ENCODE data around the gene NAALADL1. TPM values are rescaled to one million over a fixed set of nuclear protein-coding genes. Genes with fewer than 3 reads are reported as not detected.

NAALADL1 gene
- total RNA-seq, 1 donor from 2014 or later, result 11.5 TPM

DNA sequence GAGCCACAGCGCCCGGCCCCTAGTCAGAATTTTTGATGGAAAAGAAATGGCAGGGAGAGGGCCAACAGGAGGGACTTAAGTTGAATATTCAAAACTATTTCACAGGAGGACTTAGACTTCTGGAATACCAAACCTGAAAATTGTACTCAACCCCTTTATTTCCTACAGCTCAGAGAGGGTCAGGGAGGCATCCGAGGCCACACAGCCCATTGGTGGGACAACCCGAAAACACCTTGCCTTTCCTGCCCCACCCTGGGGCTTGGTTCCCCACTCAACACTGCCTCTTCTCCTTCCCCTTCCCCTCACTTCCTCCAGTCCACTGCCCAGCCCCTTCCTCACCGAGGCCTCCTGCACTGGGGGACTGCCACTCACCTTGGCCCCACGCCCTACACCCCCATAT is 1.4 kb downstream of the NAALADL1 start:
- no peak for DNase-seq (ENCODE audit: low spot score)
- Mint-ChIP-seq H3K27me3 (ENCODE audit: insufficient read depth) (peaks cover 6% of the 10 kb centered on the region), H3K4me3 (no peak overlapping the region), H3K27ac (no peak overlapping the region), H3K36me3 (ENCODE audit: low read depth) (no peaks in the 10 kb centered on the region), H3K4me1 (ENCODE audit: low read depth) (peaks cover 28% of the 10 kb centered on the region), H3K9me3 (no peaks in the 10 kb centered on the region)
- intact Hi-C loops (cut with micrococcal nuclease), result no loop called here

DNA sequence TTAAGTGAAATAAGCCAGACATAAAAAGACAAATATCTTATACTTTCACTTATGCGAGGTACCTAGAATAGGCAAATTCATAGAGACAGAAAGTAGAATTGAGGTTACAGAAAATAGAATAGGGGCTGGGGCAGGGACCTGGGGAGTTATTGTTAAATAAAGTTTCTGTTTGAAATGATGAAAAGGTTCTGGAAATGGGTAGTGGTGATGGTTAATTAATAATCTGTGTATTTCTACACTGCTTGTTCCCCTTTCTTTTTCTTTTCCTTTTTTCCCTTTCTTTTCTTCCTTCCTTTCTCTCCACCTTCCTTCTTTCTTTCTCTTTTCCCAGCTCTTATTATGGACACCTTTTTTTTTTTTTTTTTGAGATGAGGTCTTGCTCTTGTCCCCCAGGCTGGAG is 2.8 kb downstream of the NAALADL1 start:
- Mint-ChIP-seq H3K9me3 (no peaks in the 10 kb centered on the region), H3K4me3 (no peak overlapping the region), H3K27me3 (ENCODE audit: insufficient read depth) (peaks cover 6% of the 10 kb centered on the region), H3K36me3 (ENCODE audit: low read depth) (no peaks in the 10 kb centered on the region), H3K4me1 (ENCODE audit: low read depth) (peaks cover 21% of the 10 kb centered on the region), H3K27ac (no peak overlapping the region)
- no peak for DNase-seq (ENCODE audit: low spot score)
- intact Hi-C loops (cut with micrococcal nuclease), result no loop called here

DNA sequence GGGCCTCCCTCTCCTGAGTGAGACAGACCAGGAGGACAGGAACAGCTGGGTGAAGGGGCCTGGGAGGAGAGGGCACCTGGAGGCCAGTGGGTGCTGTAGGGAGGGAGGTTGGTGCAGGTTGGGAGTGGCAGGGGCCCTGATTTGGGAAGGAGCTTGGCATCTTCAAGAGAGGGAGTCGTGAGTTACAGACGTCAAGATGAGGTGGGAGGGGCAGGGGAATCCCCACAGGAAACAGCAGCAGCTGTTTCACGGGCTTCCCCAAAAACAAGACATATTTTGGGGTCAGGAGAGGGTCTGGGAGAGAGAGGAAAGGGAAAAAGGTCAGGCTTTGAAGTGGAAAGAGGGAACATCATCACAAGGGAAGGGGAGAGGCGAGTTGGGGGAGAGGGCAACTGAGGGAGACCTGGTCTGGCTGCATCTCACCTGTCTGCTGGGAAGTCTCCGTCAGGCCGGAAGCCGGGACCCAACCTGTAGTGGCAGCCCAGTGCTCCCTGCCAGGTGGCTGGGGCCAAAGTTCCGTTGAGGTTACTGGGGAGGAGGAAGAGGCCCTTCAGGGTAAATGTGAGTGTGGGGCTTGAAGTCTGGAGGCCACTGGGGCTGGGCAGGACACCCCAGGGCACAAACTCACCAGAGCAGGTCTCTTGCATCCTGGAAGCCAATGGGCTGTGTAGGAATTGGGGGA is 4.4 kb downstream of the NAALADL1 start:
- intact Hi-C loops (cut with micrococcal nuclease), result no loop called here
- Mint-ChIP-seq H3K4me3 (no peak overlapping the region), H3K9me3 (no peaks in the 10 kb centered on the region), H3K27ac (peak overlapping the region; percentile 88), H3K36me3 (ENCODE audit: low read depth) (no peaks in the 10 kb centered on the region), H3K27me3 (ENCODE audit: insufficient read depth) (peaks cover 1% of the 10 kb centered on the region), H3K4me1 (ENCODE audit: low read depth) (peaks cover 14% of the 10 kb centered on the region)
- DNase-seq (ENCODE audit: low spot score), result no peak

DNA sequence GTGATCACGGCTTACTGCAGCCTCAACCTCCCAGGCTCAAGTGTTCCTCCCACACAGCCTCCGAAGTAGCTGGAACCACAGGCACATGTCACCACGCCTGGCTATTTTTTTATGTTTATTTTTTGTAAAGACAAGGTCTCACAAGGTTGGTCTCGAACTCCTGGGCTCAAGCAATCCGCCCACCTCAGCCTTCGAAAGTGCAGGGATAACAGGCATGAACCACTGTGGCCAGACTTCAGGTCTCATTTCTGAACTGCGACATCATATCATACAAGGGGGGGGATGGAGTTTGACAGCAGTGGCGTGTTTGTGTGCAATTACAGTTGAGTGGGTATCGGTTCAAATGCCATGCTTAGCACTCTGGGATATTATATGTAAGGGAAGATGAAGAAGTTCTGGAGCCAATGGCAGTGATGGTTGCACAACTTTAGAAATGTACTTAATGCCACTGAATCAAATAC is 6.9 kb downstream of the NAALADL1 start:
- Mint-ChIP-seq H3K9me3 (no peaks in the 10 kb centered on the region), H3K27me3 (ENCODE audit: insufficient read depth) (peaks cover 1% of the 10 kb centered on the region), H3K36me3 (ENCODE audit: low read depth) (peaks cover 2% of the 10 kb centered on the region), H3K4me3 (no peak overlapping the region), H3K4me1 (ENCODE audit: low read depth) (peaks cover 22% of the 10 kb centered on the region), H3K27ac (no peak overlapping the region)
- no peak for DNase-seq (ENCODE audit: low spot score)
- intact Hi-C loops (cut with micrococcal nuclease), result no loop called here

DNA sequence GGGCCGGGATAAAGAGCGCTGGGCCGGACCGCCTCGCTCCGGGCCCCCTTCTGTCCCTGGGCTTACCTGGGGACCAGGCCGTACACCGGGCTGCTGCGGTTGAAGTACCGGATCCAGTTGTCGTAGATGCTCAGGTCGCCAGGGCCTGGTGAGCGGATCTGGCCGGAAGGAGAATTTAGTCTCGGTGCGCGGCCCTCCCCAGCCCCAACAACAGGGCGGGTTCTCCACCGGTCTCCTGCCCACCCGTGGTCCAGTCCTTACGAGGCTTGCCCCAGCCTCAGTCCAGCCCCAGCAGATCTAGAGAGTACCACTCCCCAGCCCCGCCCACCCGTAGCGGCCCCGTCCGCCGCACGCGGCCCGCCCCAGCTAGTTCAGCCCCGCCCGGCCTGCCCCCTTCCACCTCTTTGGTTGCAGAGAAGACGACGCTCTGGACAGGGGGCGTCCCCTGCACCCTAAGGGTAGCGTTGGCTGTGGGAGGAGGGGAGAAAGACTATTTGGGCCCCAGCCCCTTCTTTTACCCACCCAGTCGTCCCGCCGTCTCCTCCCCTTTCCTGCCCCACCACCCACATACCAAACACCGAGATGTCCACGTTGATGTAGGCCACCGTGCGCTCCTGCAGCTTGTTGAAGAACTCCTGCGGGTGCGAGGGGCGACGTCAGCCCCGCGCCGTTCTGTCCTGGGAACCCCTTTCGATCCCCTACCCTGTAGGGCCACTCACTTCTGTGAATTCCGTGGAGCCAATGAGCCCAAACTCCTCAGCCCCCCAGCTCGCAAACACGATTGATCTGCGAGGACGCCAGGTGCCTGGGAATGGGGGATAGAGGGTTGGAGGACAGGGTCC is 10.6 kb downstream of the NAALADL1 start:
- Mint-ChIP-seq H3K4me3 (peak overlapping the region; percentile 81), H3K36me3 (ENCODE audit: low read depth) (peaks cover 12% of the 10 kb centered on the region), H3K27me3 (ENCODE audit: insufficient read depth) (peaks cover 1% of the 10 kb centered on the region), H3K4me1 (ENCODE audit: low read depth) (peaks cover 20% of the 10 kb centered on the region), H3K9me3 (no peaks in the 10 kb centered on the region), H3K27ac (peak overlapping the region; percentile 80)
- intact Hi-C loops (cut with micrococcal nuclease), result no loop called here
- no peak for DNase-seq (ENCODE audit: low spot score)

DNA sequence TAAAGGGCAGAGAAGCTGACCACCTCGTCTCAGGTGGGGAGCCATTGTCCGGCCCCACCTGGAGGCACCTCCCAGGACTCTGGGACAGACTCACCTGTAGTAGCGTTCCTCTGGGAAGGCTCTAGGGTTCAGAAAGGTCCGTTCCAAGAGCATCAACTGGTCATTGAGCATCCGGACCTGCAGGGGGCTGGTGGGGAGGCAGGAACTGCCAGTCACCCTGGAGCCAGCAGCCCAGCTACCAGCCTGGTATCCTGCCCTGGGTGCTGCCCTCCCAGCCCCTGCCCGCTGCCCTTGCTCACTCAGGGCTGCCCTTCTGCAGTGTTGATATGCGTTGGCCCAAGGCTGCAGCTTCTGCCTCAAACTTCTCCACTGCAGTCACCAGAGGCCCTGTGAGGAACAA is 12.6 kb downstream of the NAALADL1 start:
- no peaks in the 10 kb centered on the region for H3K9me3 Mint-ChIP-seq
- peaks cover 12% of the 10 kb centered on the region for H3K36me3 Mint-ChIP-seq (ENCODE audit: low read depth)
- peaks cover 26% of the 10 kb centered on the region for H3K4me1 Mint-ChIP-seq (ENCODE audit: low read depth)
- no peak for DNase-seq (ENCODE audit: low spot score)
- intact Hi-C loops (cut with micrococcal nuclease), result no loop called here
- H3K4me3 Mint-ChIP-seq, result no peak overlapping the region
- no peak overlapping the region for H3K27ac Mint-ChIP-seq
- H3K27me3 Mint-ChIP-seq (ENCODE audit: insufficient read depth), result no peaks in the 10 kb centered on the region

DNA sequence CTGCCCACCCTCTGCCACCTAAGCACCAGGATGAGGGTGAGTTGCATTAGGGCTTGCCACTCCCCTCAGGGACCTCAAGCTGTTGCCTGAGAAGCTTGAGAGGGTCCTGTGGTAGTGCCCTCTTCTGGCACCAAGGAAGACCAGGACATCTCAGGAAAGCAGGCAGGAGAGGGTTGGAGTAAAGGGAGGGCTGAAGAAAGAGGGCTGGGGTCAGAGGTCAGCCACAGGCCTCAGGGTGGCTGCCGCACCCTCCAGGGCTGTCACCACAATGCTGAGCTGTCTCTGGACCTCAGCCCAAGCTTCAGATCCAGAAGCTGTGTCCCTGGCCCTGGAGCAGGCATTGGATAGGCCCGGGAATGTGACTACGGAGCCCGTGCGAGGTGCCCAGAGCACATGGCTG is 13.3 kb downstream of the NAALADL1 start:
- intact Hi-C loops (cut with micrococcal nuclease), result no loop called here
- H3K27ac Mint-ChIP-seq, result no peak overlapping the region
- peaks cover 12% of the 10 kb centered on the region for H3K36me3 Mint-ChIP-seq (ENCODE audit: low read depth)
- DNase-seq (ENCODE audit: low spot score), result no peak
- H3K4me1 Mint-ChIP-seq (ENCODE audit: low read depth), result peaks cover 31% of the 10 kb centered on the region
- H3K9me3 Mint-ChIP-seq, result no peaks in the 10 kb centered on the region
- no peaks in the 10 kb centered on the region for H3K27me3 Mint-ChIP-seq (ENCODE audit: insufficient read depth)
- H3K4me3 Mint-ChIP-seq, result no peak overlapping the region

DNA sequence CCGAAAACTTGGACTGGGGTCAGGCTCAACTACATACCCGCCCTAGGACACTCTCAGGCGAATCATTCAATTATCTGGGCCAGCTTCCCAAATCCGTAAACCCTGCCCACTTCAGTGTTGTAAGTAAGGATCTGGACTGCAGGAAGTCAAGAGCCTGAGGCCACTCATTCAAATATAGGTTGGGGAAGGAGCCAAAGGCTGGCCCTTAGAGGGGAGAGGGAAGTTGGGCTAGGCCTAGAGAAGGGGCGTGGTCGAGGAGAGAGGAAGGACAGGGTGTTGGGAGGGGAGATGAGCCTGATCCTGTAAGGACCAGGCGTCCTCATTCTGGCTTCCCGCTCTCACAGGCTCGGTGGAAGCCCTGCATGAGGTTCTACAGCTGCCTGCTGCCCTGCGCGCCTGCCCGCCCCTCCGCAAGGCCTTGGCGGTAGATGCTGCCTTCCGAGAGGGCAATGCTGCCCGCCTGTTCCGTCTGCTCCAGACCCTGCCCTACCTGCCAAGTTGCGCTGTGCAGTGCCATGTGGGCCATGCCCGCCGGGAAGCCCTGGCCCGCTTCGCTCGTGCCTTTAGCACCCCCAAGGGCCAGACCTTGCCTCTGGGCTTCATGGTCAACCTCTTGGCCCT is 14.4 kb downstream of the NAALADL1 start:
- Mint-ChIP-seq H3K36me3 (ENCODE audit: low read depth) (peaks cover 15% of the 10 kb centered on the region), H3K9me3 (no peaks in the 10 kb centered on the region), H3K4me3 (no peak overlapping the region), H3K4me1 (ENCODE audit: low read depth) (peaks cover 31% of the 10 kb centered on the region), H3K27me3 (ENCODE audit: insufficient read depth) (no peaks in the 10 kb centered on the region), H3K27ac (no peak overlapping the region)
- intact Hi-C loops (cut with micrococcal nuclease), result loop anchor here (5.0 kb wide), 1 partner anchor 528 kb away; the partner anchor contains the start of genes FAM89B and ZNRD2
- DNase-seq (ENCODE audit: low spot score), result no peak

DNA sequence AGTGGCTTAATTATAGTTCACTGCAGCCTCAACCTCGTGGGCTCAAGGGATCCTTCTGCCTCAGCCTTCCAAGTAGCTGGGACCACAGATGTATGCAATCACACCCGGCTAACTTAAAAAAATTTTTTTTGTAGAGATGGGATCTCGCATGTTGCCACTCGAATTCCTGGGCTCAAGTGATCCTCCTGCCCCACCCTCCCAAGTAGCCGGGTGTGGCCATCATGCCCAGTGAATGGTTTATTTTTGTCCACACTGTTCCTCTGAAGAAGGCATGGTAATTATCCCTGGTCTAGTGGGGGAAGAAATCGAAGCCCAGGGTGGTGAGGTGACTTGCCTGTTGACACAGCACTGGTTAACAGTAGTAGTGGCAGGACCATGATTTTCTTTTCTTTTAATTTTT is 15.5 kb downstream of the NAALADL1 start:
- peaks cover 15% of the 10 kb centered on the region for H3K36me3 Mint-ChIP-seq (ENCODE audit: low read depth)
- H3K27me3 Mint-ChIP-seq (ENCODE audit: insufficient read depth), result no peaks in the 10 kb centered on the region
- peak overlapping the region; percentile 36 for H3K27ac Mint-ChIP-seq
- H3K9me3 Mint-ChIP-seq, result no peaks in the 10 kb centered on the region
- no peak for DNase-seq (ENCODE audit: low spot score)
- intact Hi-C loops (cut with micrococcal nuclease), result loop anchor here (5.0 kb wide), 1 partner anchor 529 kb away; the partner anchor contains the start of genes FAM89B and ZNRD2
- peak overlapping the region; percentile 90 for H3K4me3 Mint-ChIP-seq
- peaks cover 31% of the 10 kb centered on the region for H3K4me1 Mint-ChIP-seq (ENCODE audit: low read depth)

DNA sequence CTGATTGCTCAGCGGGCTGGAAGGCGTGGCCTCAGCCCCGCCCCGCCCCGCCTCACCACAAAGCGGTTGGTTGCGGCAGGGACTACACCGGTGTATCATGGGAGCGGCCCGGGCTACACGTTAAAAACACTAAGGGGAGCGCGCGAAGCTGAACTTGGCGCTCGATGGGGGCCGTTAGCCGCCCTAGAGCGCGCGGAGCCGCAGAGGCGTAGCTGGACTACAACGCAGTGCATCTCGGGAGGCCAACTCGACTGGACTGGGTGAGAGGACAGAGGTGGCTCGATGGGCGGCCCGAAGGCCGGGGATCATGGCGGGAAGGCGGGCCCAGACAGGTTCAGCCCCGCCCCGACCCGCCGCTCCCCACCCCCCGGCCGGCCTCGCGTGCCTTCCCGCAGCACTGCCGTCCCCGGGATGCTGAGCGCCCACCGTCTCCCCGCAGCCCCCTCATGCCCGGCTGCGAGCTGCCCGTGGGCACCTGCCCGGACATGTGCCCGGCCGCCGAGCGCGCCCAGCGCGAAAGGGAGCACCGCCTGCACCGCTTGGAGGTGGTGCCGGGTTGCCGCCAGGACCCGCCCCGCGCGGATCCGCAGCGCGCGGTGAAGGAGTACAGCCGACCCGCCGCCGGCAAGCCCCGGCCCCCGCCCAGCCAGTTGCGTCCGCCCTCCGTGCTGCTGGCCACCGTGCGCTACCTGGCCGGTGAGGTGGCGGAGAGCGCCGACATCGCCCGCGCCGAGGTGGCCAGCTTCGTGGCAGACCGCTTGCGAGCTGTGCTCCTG is 17.3 kb downstream of the NAALADL1 start, which contains the start of gene SAC3D1:
Gene SAC3D1, plus strand, starts transcription at position 364 of the 776 bp plus-strand sequence. Its CDS starts 83 bp downstream, at position 447.
- Mint-ChIP-seq H3K4me1 (ENCODE audit: low read depth) (peaks cover 19% of the 10 kb centered on the region), H3K27me3 (ENCODE audit: insufficient read depth) (no peaks in the 10 kb centered on the region)
- intact Hi-C loops (cut with micrococcal nuclease), result loop anchor here (1.0 to 5.0 kb wide), 10 partner anchors 14 to 531 kb away; partner anchors contain the start of genes ATG2A, CDCA5, FAM89B and SNX15

DNA sequence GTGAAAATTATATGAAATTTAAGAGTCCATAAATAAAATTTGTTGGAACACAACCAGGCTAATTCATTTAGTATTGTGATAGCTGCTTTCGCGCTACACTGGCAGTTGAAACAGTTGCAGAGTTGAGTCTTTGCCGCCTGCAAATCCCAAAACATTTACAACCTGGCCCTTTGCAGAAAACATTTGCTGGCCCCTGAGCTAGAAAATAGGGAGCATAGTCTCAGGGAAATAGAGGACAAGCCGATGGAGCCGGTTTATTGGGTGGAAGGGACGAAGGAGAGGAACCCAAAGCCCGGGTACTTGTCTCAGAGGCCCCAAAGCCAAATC is 17.9 kb downstream of the NAALADL1 start:
- H3K27me3 Mint-ChIP-seq (ENCODE audit: insufficient read depth), result no peaks in the 10 kb centered on the region
- no peaks in the 10 kb centered on the region for H3K9me3 Mint-ChIP-seq
- H3K36me3 Mint-ChIP-seq (ENCODE audit: low read depth), result peaks cover 14% of the 10 kb centered on the region
- no peak for DNase-seq (ENCODE audit: low spot score)
- peaks cover 17% of the 10 kb centered on the region for H3K4me1 Mint-ChIP-seq (ENCODE audit: low read depth)
- H3K4me3 Mint-ChIP-seq, result peak overlapping the region; percentile 88
- intact Hi-C loops (cut with micrococcal nuclease), result loop anchor here (1.0 to 5.0 kb wide), 6 partner anchors 13 to 532 kb away; partner anchors contain the start of genes ATG2A, FAM89B, SNX15 and VPS51
- peak overlapping the region; percentile 93 for H3K27ac Mint-ChIP-seq

More for the DNA sequence above, 17.3 kb downstream of the NAALADL1 start, which contains the start of gene SAC3D1:
- Mint-ChIP-seq H3K9me3 (no peaks in the 10 kb centered on the region), H3K4me3 (peak within 1 kb of the TSS; percentile 90), H3K36me3 (ENCODE audit: low read depth) (peaks cover 14% of the 10 kb centered on the region), H3K27ac (peak within 1 kb of the TSS; percentile 93)
- DNase-seq (ENCODE audit: low spot score), result peak; percentile 90

DNA sequence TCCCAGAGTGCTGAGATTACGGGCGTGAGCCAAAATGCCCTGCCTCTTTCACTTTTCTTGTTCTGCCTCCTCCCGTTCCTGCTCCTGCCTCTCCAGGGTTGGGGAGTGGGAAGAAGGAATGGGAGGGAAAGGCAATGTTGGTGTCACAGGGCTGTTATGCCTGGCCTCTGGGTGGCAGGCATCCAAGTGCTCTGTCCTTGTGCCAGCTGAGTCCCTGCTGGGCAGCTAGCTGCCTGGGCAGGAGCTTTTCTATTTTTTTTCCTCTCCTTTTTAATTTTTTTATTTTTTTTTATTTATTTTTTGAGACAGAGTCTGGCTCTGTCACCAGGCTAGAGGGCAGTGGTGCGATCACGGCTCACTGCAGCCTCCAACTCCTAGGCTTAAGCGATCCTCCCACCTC is 21.4 kb downstream of the NAALADL1 start:
- H3K27ac Mint-ChIP-seq, result no peak overlapping the region
- no peak overlapping the region for H3K4me3 Mint-ChIP-seq
- H3K27me3 Mint-ChIP-seq (ENCODE audit: insufficient read depth), result no peaks in the 10 kb centered on the region
- no peaks in the 10 kb centered on the region for H3K9me3 Mint-ChIP-seq
- H3K4me1 Mint-ChIP-seq (ENCODE audit: low read depth), result peaks cover 5% of the 10 kb centered on the region
- intact Hi-C loops (cut with micrococcal nuclease), result no loop called here
- H3K36me3 Mint-ChIP-seq (ENCODE audit: low read depth), result peaks cover 12% of the 10 kb centered on the region
- no peak for DNase-seq (ENCODE audit: low spot score)
